Ovary (tissue), 9 donors: ENCODE data around the gene ADGRB3. TPM values are rescaled to one million over a fixed set of nuclear protein-coding genes. Genes with fewer than 3 reads are reported as not detected.
"Not testable (repeated sequence)": the region's sequence is repeated elsewhere in the genome, so short reads cannot be mapped to it uniquely, and the experiment has no call there.

ENCODE experiments used
- DNase-seq, 5 donors: peaks; one replicate each; pipeline ENCODE4 v3.0.0-alpha.2; 2019 to 2020
- H3K27ac ChIP-seq, 2 donors: fragments of 200-600 bp; one replicate each; pipeline versions ENCODE4 v1.5.1 to v1.8.0; 2019 to 2022
- H3K27me3 ChIP-seq: fragments of 200-600 bp; one replicate; pipeline ENCODE4 v1.8.0; 2022
- H3K36me3 ChIP-seq: fragments of 200-600 bp; sonication (generic); one replicate; pipeline ENCODE4 v1.5.1; 2019
- H3K4me1 ChIP-seq: one replicate; pipeline ENCODE4 v1.8.1; 2013; ENCODE audit warnings: mild to moderate bottlenecking, moderate library complexity; ENCODE audit not compliant: insufficient read depth
- H3K4me3 ChIP-seq: fragments of 200-600 bp; sonication (generic); one replicate; pipeline ENCODE4 v1.5.1; 2017
- H3K9me3 ChIP-seq, 2 donors: fragments of 200-600 bp in 1 of 2; sonication (generic) in 1 of 2; one replicate each; pipeline versions ENCODE4 v1.5.1 to v1.8.1; 2013 to 2019; ENCODE audit warnings: mild to moderate bottlenecking in 1 of 2, moderate library complexity in 1 of 2
- EP300 ChIP-seq: sonication (generic); formaldehyde crosslinking; IDR thresholded peaks from one replicate; pipeline ENCODE4 v1.6.1; 2017; ENCODE audit warnings: antibody characterized with exemption
- POLR2A ChIP-seq: fragments of 450-650 bp; IDR thresholded peaks from one replicate; pipeline ENCODE4 v1.6.1; 2017; ENCODE audit warnings: antibody characterized with exemption, mild to moderate bottlenecking, moderate library complexity
- WGBS, 3 donors: extraction: QIAGEN DNeasy Blood & Tissue Kit in 1 of 3; methylation state at CpG; one replicate each; pipeline versions ENCODE4 v1.1.5 to v1.1.7; 2013 to 2017; 5-methylcytosine and 5-hydroxymethylcytosine counted together
- intact Hi-C, 4 donors: fragments of 100-400 bp; cut with DNase I; formaldehyde crosslinking; loops; one replicate each; pipeline versions ENCODE4 v1.11.0 to v1.15.1; 2022 to 2023
- polyA plus RNA-seq, 2 donors: library from polyadenylated mRNA; stranded (reverse); fragments of 200-250 nt in 1 of 2; fragments of 350-450 nt in 1 of 2; fragmentation: Illumina TruSeq in 1 of 2; extraction: RNeasy Lipid Tissue Mini Kit (QIAGEN cat#74804) in 1 of 2; gene quantifications; one replicate each; pipeline ENCODE4 v1.2.3, GENCODE V29; 2013 to 2014
- total RNA-seq, 7 donors: library from RNA; depleted of rRNA in 2 of 7; stranded (reverse); fragments of >200 nt in 2 of 7; fragmentation: NEBNext Ultra II Directional in 3 of 7; extraction: Animal tissue kit (Norgen Biotek cat#: 25700) in 3 of 7; gene quantifications; one replicate each; pipeline versions ENCODE4 v1.1.0 to v1.2.4, GENCODE V29; 2016 to 2023
- TF ChIP-seq, protein P1 (sequence below), 3 donors: fragments of 450-650 bp in 2 of 3; fragments of 200-600 bp in 1 of 3; IDR thresholded peaks; one replicate each; pipeline versions ENCODE4 v1.5.1 to v1.8.0; 2016 to 2022; ENCODE audit warnings: antibody characterized with exemption in 3 of 3, mild to moderate bottlenecking in 1 of 3
- donor health status: DM: no; HTN: no; CAD: no; lungs with moderate emphysema.
- donor health status: DM: no; HTN: no; CAD: no.
- donor health status: Bipolar disorder and iron deficiency.
- donor health status: DM: yes; HTN: yes; CAD: no.
- donor health status: DM: no; HTN: no; CAD: no.
- donor health status: DM: yes; HTN: yes; CAD: no.

ADGRB3 gene
- total and polyA plus RNA-seq, 9 donors: 0.28 to 3.0 (median 1.4) TPM

DNA sequence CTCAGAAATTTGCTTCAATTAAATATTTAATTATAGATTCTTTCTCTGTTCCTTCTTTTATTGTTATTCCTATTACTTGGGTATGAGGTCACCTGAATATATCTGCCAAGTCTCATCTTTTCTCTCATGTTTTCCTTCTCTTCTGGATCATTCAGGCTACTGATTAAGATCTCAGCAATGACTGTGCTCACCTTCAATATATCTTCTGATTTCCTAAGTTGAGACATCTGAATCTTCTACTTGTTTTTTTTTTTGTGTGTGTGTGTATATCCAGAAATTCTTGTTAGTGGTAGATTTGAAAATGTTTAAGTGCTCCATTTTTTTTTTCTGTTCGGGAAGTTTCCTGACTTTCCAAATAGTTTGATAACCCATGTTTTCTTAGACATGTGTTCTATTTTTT, 108.0 kb downstream of the ADGRB3 start:
- no peak for DNase-seq
- no peaks in the 10 kb centered on the region for H3K27me3 ChIP-seq
- TF ChIP-seq, protein P1, sequence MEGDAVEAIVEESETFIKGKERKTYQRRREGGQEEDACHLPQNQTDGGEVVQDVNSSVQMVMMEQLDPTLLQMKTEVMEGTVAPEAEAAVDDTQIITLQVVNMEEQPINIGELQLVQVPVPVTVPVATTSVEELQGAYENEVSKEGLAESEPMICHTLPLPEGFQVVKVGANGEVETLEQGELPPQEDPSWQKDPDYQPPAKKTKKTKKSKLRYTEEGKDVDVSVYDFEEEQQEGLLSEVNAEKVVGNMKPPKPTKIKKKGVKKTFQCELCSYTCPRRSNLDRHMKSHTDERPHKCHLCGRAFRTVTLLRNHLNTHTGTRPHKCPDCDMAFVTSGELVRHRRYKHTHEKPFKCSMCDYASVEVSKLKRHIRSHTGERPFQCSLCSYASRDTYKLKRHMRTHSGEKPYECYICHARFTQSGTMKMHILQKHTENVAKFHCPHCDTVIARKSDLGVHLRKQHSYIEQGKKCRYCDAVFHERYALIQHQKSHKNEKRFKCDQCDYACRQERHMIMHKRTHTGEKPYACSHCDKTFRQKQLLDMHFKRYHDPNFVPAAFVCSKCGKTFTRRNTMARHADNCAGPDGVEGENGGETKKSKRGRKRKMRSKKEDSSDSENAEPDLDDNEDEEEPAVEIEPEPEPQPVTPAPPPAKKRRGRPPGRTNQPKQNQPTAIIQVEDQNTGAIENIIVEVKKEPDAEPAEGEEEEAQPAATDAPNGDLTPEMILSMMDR (IDR thresholded peaks at IDR 0.05): no peak
- TF ChIP-seq EP300: no peak
- TF ChIP-seq POLR2A: no peak
- intact Hi-C loops: no loop called here
- H3K36me3 ChIP-seq: no peaks in the 10 kb centered on the region
- no peak overlapping the region for H3K27ac ChIP-seq
- WGBS, 3 donors: 41 to 63% (median 54%) methylated on average over 1 of the region's 1 CpG
- no peaks in the 10 kb centered on the region for H3K4me1 ChIP-seq
- no peaks in the 10 kb centered on the region for H3K9me3 ChIP-seq
- H3K4me3 ChIP-seq: no peak overlapping the region

DNA sequence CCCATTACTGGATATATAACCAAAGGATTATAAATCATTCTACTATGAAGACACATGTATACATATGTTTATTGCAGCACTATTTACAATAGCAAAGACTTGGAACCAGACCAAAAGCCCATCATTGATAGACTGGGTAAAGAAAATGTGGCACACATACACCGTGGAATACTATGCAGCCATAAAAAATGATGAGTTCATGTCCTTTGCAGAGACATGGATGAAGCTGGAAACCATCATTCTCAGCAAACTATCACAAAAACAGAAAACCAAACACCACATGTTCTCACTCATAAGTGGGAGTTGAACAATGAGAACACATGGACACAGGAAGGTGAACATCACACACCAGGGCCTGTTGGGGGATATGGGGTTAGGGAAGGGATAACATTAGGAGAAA, 109.3 kb downstream of the ADGRB3 start:
- intact Hi-C loops, H3K36me3 ChIP-seq, DNase-seq, H3K27ac ChIP-seq, H3K4me1 ChIP-seq, H3K27me3 ChIP-seq, H3K9me3 ChIP-seq, H3K4me3 ChIP-seq: not testable (repeated sequence)
- 89 to 100% (median 94%) methylated on average over 1 of the region's 1 CpG for WGBS, 3 donors

DNA sequence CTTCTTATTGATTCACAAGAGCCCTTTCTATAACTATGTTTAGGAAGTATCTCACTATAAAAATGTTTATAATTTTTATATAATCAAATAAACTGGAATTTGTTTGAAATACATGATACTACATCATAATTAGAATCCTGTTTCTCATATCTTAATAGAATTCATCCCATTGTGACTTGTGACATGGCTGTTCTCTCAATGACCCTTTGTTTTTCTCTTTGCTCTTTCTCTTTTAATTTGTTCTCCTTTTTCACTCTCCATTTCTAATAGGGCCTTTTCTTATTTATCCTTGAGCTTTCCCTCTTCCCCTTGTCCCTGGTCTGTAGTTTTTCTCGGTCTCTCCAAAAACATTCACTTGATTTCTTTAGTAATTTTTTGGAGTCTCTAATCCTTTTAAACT, 111.3 kb downstream of the ADGRB3 start:
- H3K9me3 ChIP-seq: no peaks in the 10 kb centered on the region
- 93 to 98% (median 96%) methylated on average over 1 of the region's 1 CpG for WGBS, 3 donors
- no peak overlapping the region for H3K27ac ChIP-seq
- DNase-seq: no peak
- no peak overlapping the region for H3K4me3 ChIP-seq
- intact Hi-C loops: no loop called here
- H3K4me1 ChIP-seq: no peaks in the 10 kb centered on the region
- no peaks in the 10 kb centered on the region for H3K27me3 ChIP-seq
- H3K36me3 ChIP-seq: no peaks in the 10 kb centered on the region
- TF ChIP-seq, protein P1 (IDR thresholded peaks at IDR 0.05): no peak
- TF ChIP-seq EP300 (no peak), POLR2A (no peak)

DNA sequence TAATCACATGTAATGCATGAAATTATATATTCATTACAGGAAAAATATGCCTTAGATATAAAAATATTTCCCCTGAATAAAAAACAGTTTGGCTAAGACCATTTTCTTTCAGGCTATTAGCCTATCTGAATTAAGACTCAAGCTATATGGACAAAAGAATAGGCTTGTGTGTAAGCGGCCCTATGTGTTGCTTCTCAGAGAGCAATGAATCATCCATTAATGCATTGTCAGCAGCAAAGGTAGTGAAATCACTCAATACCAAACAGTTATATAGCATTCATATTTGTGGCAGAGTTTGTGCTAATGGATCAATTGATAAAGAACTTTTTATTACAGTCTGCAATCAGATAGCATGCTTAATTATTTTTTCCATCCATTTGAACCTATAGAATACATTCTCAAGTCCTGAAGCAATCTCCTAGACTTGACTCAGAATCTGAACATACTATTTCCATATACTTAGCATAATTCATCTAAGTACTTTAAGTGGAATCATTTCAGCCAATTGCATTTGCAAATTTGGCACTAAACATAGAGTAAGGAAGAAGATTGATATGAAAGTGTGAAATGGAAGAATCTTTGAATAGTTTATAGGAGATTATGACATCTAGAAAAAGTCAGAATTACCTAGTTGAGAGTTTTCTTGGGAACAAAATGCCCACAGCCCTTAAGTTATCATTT, 112.2 kb downstream of the ADGRB3 start:
- H3K27me3 ChIP-seq: no peaks in the 10 kb centered on the region
- no peak for DNase-seq
- H3K9me3 ChIP-seq: no peaks in the 10 kb centered on the region
- H3K4me1 ChIP-seq: no peaks in the 10 kb centered on the region
- H3K27ac ChIP-seq: no peak overlapping the region
- TF ChIP-seq, protein P1 (IDR thresholded peaks at IDR 0.05): no peak
- TF ChIP-seq EP300 (no peak), POLR2A (no peak)
- intact Hi-C loops: no loop called here
- no peak overlapping the region for H3K4me3 ChIP-seq
- H3K36me3 ChIP-seq: no peaks in the 10 kb centered on the region
- 94 to 96% (median 95%) methylated on average over 1 of the region's 1 CpG for WGBS, 3 donors

DNA sequence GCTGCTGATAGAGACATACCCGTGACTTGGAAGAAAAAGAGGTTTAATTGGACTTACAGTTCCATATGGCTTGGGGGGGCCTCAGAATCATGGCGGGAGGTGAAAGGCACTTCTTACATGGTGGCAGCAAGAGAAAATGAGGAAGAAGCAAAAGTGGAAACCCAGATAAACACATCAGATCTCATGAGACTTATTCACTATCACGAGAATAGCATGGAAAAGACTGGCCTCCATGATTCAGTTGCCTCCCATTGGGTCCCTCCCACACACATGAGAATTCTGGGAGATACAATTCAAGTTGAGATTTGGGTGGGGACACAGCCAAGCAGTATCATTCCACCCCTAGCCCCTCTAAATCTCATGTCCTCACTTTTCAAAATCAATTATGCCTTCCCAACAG, 112.8 kb downstream of the ADGRB3 start:
- H3K9me3 ChIP-seq, H3K27me3 ChIP-seq, H3K27ac ChIP-seq, DNase-seq, H3K36me3 ChIP-seq, H3K4me3 ChIP-seq, H3K4me1 ChIP-seq, intact Hi-C loops: not testable (repeated sequence)
- 93 to 95% (median 94%) methylated on average over 3 of the region's 3 CpGs for WGBS, 3 donors
